NCI-H510A treated with DMSO at 0.1 percent for 48 hours (cell line): ENCODE measurements around the gene NPM3.

Experiments
- DNase-seq: peaks from one replicate; lab custom pipeline; 2025; lab: John Stamatoyannopoulos, UW

NPM3 gene, protein sequence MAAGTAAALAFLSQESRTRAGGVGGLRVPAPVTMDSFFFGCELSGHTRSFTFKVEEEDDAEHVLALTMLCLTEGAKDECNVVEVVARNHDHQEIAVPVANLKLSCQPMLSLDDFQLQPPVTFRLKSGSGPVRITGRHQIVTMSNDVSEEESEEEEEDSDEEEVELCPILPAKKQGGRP

GRCh38 chr10:101782811-101783735 is at the start of gene NPM3:
Gene NPM3 (minus strand): TSS chr10:101783446. CDS start chr10:101783390, 56 bp downstream.
- peak; percentile 79 for DNase-seq

DNA sequence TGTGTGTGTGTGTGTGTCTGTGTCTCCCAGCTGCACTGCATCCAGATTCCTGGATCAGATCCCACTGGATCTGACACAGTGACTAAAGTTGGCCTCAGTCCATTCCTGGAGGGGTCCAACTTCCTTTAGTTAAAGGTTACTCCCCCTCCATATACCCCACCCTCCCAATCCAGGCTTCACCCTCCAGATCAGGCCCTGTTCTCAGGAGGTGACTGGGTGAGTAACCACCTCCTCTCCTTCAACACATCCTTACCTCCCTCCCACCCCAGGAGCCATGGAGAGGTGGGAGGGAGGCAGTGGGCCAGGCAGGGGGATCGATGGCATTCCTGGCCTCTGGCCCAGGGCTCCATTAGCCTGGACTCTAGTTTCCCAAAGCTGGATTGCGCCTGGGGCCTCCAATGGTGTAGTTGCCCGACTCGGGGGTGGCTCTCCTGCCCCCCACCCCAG is 49.1 kb upstream of the NPM3 start:
- DNase-seq, result no peak

GRCh38 chr10:101831169-101831811 is 48.0 kb upstream of the NPM3 start:
- DNase-seq, result no peak

- no peak for DNase-seq
Observed at GRCh38 chr10:101830322-101831168, 47.3 kb upstream of the NPM3 start.

- DNase-seq, result no peak
Observed at GRCh38 chr10:101829561-101830315, 46.5 kb upstream of the NPM3 start.

GRCh38 chr10:101828766-101829551 is 45.7 kb upstream of the NPM3 start:
- DNase-seq, result no peak

DNA sequence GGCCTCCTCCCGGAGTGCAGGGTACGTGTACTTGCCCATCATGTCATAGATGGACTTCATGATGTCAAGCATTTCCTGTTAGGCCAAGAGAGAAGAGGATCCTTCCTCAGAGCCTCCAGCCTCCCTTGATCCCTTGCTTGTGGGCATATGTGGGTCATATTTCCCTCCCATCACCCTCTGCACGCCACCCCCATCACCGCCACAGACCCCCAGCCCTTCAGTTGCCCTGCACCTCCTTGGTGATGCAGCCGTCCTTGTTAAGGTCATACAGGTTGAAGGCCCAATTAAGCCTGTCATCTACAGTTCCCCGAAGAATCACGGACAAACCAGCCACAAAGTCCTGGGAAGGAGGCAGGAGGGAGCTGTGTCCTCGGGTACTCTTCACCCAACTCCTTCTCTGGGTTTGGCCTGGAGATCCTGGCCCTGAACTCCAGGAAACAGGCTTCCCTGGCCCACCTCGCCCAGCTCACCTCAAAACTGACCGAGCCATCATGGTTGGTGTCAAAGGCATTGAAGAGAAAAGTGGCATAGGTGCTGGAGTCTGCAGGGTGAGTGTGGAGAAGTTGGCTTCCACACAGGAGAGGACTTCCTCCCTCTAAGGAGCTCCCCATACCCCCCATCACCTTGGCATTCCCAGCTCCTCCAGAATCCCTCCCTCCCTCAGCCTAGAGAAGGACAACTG is 44.8 kb upstream of the NPM3 start:
- DNase-seq, result no peak

DNA sequence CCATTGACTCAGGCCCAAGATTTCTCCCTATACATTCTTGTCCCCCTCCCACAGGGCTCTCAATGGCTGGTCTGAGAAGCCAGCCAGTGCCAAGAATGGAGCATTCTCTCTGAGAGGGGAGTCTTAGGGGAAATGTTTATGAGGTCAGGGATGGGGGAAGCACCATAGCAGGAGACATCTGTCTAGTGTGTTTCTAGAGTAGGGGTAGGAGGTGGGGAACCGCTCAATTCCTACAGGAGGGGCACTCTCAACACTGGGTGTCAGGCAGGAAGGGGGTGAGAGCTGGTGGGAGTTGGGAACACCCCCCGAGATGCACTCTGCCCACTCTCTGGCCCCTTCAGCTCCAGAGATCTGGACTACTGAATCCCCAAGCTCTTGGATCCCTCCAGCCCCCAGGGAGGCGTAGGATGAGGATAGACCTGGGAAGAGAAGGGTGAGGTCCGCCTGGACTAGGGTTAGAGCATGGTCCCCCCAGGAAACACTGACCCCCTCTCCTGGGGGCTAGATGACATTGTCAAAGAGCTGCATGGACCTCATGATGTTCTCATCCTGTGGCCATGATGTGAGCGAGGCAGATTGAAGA is 43.7 kb upstream of the NPM3 start:
- DNase-seq, result no peak

GRCh38 chr10:101824736-101825135 is 41.5 kb upstream of the NPM3 start:
- DNase-seq, result no peak

DNA sequence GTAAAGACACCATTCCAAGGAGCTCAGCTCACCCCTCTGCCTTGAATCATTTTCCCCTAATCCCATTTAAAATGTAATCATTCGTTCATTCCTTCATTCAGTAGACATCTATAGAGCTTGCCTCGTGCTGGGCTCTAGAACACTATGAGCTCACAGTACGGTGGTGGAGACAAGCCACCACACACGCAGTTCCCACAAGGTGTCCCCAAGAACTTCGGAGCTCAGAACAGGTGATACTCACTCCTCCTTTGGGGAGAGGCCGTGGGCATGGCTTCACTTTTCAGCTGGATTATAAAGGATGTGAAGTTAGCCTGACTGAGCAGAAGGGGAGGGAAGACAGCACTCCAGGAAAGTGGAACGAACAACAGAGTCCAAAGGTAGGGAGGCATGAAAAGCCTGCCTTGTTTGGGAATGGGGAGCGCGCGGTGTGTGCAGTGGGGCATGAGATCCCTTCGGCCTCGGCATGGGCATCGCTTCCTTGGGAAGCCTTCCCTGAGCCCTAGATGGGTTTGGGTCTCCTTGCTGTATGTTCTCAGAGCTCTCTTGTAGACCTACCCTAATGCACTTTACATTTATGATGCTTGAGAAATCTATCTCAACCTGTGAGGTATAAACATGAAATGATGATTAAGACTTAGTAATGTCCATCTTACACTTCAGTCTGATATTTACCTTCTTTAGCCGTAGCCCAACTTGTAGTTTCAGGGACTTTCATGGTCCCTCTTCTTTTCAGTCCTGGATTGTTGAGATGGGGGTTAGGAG is 35.8 kb upstream of the NPM3 start:
- DNase-seq, result peak; percentile 87

DNA sequence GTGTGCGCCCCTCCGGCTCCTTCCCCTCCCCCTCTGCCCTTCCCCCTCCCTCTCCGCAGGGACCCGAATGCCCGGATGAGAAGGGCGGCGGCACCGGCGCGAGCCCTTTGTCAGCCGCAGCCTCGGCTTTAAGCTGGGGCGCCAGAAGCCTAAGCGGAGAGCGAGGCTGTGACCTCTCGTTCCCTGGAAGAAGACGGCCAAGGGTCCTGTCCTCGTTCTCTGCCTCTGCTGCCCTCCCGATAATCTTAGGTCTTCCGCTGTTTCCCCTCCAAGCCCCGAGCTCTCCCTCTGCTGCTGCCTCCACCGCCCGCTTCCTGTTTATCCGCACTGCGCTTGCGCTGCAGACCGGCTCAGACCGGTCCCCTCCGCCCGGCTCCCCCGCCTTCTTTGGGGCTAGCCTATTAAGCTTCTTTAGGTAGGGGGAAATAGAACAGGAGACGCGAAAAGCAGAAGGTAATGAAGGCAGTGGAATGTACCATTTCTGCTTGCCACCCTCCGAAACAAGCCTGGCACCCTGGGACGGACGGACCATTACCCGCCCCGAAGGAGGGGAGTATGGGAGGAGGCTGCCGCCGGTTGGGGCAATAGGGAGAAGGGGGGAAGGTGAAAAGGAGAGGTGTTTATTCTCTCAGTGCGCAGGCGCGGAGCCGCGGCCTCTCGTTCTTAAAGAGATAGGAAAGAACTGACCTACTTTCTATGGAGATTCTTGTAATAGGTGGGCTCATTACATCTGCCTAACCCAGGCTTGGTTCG is 35.0 kb upstream of the NPM3 start, which contains the start of gene OGA:
OGA (minus strand) TSS at position 326 of the 753 bp plus-strand sequence. CDS start 422 bp downstream, outside the sequence.
- peak; percentile 99 for DNase-seq

- peak; percentile 21 for DNase-seq
Observed at GRCh38 chr10:101817337-101818118, 34.3 kb upstream of the NPM3 start.

DNA sequence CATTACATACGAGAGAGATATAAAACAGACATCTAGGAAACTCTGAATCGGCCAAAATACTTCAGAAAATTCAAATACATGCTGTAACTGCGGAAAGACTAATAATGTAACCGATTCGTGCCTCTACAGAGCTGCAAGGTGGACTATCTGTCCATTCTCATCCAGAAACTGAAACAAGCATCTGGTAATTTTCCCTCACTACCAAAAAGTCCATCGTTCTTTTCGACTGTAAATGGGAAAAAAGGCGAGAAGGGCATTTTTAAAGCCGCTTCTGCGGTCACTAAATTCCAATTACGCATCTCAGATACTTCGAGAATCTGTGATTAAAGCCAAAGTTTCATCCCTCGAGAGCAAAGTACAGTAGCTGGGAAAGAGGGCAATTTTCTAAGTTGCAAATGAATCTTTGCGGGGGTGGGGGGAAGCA is 33.7 kb upstream of the NPM3 start:
- DNase-seq, result no peak

- DNase-seq, result no peak
Observed at GRCh38 chr10:101816376-101816775, 33.1 kb upstream of the NPM3 start.

DNA sequence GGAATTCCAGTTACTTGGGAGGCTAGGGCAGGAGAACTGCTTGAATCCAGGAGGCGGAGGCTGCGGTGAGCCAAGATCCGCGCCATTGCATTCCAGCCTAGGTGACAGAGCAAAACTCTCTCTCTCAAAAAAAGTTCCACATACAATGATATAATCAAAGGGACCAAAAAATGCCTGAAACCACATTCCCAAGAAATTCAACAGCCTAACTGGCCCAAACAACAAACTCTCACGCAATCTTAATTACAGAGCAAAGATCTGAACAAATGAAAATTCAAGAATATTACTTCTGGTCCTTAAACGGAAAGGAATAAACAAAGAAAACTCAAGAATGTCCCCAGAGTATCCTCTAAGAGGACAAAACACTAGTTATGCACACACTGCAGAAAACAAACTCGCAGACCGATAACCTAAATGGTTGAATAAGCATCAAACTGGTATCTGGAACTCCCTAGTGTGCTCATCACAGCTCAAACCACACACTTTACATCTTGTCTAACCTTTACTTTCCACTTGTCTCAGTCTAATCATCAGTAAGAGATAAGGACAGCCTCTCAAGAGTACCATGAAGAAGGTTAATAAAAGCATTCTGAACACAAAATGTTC is 31.3 kb upstream of the NPM3 start:
- no peak for DNase-seq

GRCh38 chr10:101812606-101813005 is 29.4 kb upstream of the NPM3 start:
- DNase-seq, result no peak
